ENCODE measurements around the gene EPO.
"Not testable (repeated sequence)": the region's sequence is repeated elsewhere in the genome, so short reads cannot be mapped to it uniquely, and the experiment has no call there.

EPO gene

DNA sequence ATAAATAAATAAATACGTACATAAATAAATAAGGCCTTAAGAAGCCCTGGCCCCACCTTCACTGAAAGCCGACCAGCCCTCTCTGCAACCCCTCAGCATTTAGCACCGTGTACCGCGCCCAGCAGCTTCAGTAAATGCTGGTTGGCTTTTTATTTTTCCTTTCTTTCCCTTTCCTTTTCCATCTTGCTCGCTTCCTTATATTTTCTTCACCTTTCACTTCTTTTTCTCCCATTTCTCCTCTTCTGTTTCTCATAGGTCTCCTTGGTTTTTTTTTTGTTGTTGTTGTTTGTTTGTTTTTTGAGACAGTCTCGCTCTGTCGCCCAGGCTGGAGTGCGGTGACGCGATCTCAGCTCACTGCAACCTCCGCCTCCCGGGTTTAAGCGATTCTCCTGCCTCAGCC lies 24.3 kb downstream of the EPO start:
- DNase-seq: no peak

DNA sequence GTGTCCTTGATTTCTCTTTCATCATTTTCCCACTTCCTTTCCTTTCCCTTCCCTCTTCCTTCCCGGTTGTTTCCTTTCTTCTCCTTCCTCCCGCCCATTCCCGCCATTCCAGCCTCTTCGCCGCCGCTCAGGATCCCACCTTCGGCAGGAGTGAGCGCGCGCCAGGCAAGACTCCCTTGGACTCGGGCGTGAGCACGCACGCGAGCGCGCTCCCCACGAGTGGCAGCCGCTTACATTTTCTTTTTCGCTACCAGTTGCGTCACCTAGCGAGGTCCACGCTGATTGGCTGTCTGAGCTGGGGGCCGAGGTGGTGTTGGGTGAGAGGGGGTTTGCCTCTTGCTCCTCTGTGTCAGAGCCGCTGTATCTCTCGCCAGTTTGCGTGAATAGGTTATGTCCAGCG lies 24.9 kb downstream of the EPO start:
- no peak for DNase-seq

DNA sequence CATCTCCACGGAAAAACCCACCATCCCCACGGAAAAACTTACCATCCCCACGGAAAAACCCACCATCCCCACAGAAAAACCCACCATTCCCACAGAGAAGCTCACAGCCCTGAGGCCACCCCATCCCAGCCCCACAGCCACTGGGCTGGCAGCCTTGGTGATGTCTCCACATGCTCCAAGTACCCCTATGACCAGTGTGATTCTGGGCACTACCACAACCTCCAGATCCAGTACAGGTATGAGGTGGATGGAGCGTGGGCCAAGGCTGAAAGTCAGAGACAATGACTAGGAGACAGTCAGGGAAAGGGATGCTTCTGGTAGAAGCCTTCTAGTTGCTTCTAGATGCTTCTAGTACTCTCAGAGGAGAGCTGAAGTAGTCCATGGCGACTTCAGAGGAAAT lies 32.7 kb downstream of the EPO start:
- no peak for DNase-seq

DNA sequence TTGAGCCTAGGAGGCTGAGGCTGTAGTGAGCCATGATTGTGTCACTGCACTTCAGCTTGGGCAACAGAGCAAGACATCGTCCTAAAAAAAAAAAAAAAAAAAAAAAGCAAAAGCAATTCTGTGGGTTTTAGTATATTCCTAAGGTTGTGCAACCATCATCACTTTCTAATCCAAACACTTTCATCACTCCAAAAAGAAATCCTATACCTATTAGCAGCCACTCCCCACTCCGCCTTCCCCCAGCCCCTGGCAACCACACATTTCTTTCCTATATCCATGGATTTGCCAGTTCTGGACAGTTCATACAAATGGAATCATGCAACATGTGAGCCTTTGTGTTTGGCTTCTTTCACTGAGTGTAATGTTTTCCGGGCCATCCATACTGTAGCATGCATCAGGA lies 33.5 kb downstream of the EPO start:
- DNase-seq: no peak

GRCh38 chr7:100759357-100760171 lies 39.3 kb downstream of the EPO start:
- DNase-seq: no peak

DNA sequence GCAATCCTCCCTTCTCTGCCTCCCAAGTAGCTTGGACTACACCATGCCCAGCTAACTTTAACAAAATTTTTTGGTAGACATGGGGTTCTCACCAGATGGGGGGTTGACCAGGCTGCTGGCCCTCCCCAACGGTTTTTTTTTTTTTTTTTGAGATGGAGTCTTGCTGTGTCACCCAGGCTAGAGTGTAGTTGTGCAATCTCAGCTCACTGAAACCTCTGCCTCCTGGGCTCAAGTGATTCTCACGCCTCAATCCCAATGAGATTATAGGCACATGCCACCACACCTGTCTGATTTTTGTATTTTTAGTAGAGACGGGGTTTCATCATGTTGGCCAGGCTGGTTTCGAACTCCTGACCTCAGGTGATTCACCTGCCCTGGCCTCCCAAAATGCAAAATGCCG lies 42.6 kb downstream of the EPO start:
- DNase-seq: not testable (repeated sequence)

GRCh38 chr7:100763556-100764140 lies 43.4 kb downstream of the EPO start:
- no peak for DNase-seq

GRCh38 chr7:100764841-100765240 lies 44.6 kb downstream of the EPO start:
- DNase-seq: no peak

DNA sequence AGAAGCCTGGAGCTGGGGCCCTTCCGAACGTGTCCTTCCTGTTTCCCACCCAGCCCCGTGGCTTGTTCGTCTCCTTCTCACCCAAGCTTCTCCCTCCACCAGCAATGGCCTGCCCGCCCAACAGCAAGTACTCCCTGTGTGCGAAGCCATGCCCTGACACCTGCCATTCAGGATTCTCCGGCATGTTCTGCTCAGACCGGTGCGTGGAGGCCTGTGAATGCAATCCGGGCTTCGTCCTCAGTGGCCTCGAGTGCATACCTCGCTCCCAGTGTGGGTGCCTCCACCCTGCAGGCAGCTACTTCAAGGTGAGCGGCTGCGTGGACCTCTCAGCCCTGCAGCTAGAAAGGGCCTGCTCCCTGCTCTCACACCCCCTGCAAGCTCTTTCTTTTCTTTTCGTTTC lies 45.0 kb downstream of the EPO start:
- DNase-seq: no peak

- DNase-seq: no peak
These were observed 48.5 kb downstream of the EPO start for GRCh38 chr7:100768784-100769183.

Measured in NCI-H1105 treated with DMSO at 0.1 percent for 48 hours (cell line).